OCI-LY3 (cell line): ENCODE measurements around the gene SLC26A2.

Source experiments
- CTCF ChIP-seq: fragments of 200-600, 300-600 bp; sonication (generic); IDR thresholded peaks from 2 replicates; pipeline ENCODE4 v1.5.1; 2014; ENCODE audit warnings: antibody characterized with exemption, low read length, low read depth
- EZH2phosphoT487 ChIP-seq: fragments of 200-600 bp; shearing (Covaris generic); IDR thresholded peaks from 2 replicates; pipeline ENCODE4 v1.6.1; 2018; ENCODE audit warnings: antibody characterized with exemption, mixed run types, low read depth

- no peak for TF ChIP-seq CTCF
- TF ChIP-seq EZH2phosphoT487, result no peak
Observed at GRCh38 chr5:149979896-149980295, 19.3 kb downstream of the SLC26A2 start.
